H1 (cell line): ENCODE measurements around the gene PRSS23. TPM values are rescaled to one million over a fixed set of nuclear protein-coding genes. Genes with fewer than 3 reads are reported as not detected.

Source experiments
- CTCF ChIA-PET: fragments of 300-600 bp; sonication (Branson Sonifier 250); formaldehyde crosslinking; loops from one replicate; lab custom pipeline; 2021; ENCODE audit not compliant: partially characterized antibody; lab: Charles Lee
- POLR2A ChIA-PET: fragments of 300-600 bp; sonication (Branson Sonifier 250); formaldehyde crosslinking; loops from one replicate; lab custom pipeline; 2021; ENCODE audit warnings: inconsistent platforms; ENCODE audit not compliant: partially characterized antibody; lab: Charles Lee
- DNase-seq, 2 experiments: peaks; one replicate each; pipeline versions ENCODE4 v3.0.0 to v3.0.0-alpha.2; 2010 to 2022; ENCODE audit warnings: low spot score in 2 of 2, low read depth in 1 of 2, mixed read lengths in 1 of 2
- FAIRE-seq: peaks from 2 replicates; lab custom pipeline; 2011; peaks lifted over from hg19 to GRCh38; lab: Jason Lieb, UNC
- H2AFZ ChIP-seq: 2 replicates; pipeline ENCODE4 v1.8.1; 2012; ENCODE audit warnings: low read length, inconsistent platforms
- H2AK5ac ChIP-seq: 2 replicates; pipeline ENCODE4 v1.6.1; 2013; ENCODE audit warnings: low read depth, low read length
- H2BK120ac ChIP-seq: replicated peaks from 2 replicates; pipeline ENCODE3; 2013; ENCODE audit warnings: low read depth, low read length, inconsistent platforms
- H2BK12ac ChIP-seq: 2 replicates; pipeline ENCODE4 v1.6.1; 2013; ENCODE audit warnings: low read depth, low read length
- H2BK15ac ChIP-seq: 2 replicates; pipeline ENCODE4 v1.6.1; 2013; ENCODE audit warnings: low read length
- H2BK20ac ChIP-seq: 2 replicates; pipeline ENCODE4 v1.6.1; 2013; ENCODE audit warnings: low read length
- H2BK5ac ChIP-seq: 2 replicates; pipeline ENCODE4 v1.6.1; 2013; ENCODE audit warnings: low read depth, low read length
- H3K14ac ChIP-seq: 2 replicates; pipeline ENCODE4 v1.6.1; 2013; ENCODE audit warnings: inconsistent platforms; ENCODE audit not compliant: insufficient read length
- H3K18ac ChIP-seq: 2 replicates; pipeline ENCODE4 v1.6.1; 2013; ENCODE audit warnings: low read length; ENCODE audit errors: extremely low read depth
- H3K23ac ChIP-seq: 2 replicates; pipeline ENCODE4 v1.6.1; 2013; ENCODE audit warnings: inconsistent platforms; ENCODE audit not compliant: insufficient read length
- H3K23me2 ChIP-seq: 2 replicates; pipeline ENCODE4 v1.6.1; 2013; ENCODE audit warnings: low read depth, low read length
- H3K27ac ChIP-seq: 2 replicates; pipeline ENCODE4 v1.6.1; 2011; ENCODE audit warnings: low read depth, low read length, inconsistent platforms
- H3K27me3 ChIP-seq, 4 experiments: replicated peaks in 1 of 4; 1 replicate in 1 of 4; 2 replicates in 3 of 4; pipeline versions ENCODE4 v1.6.1 to v1.8.1; 2011 to 2013; ENCODE audit warnings: low read length in 3 of 4, mild to moderate bottlenecking in 3 of 4, inconsistent platforms in 2 of 4, mixed read lengths in 2 of 4, moderate library complexity in 1 of 4; ENCODE audit not compliant: control insufficient read depth in 3 of 4, insufficient read depth in 3 of 4; ENCODE audit errors: extremely low read depth in 1 of 4
- H3K36me3 ChIP-seq, 4 experiments: 2 replicates each; pipeline versions ENCODE4 v1.6.1 to v1.8.1; 2011 to 2013; ENCODE audit warnings: mild to moderate bottlenecking in 4 of 4, low read length in 3 of 4, moderate library complexity in 2 of 4, control low read depth in 1 of 4, inconsistent platforms in 1 of 4; ENCODE audit not compliant: insufficient read depth in 4 of 4, control insufficient read depth in 2 of 4
- H3K4ac ChIP-seq: replicated peaks from 2 replicates; pipeline ENCODE3; 2013; ENCODE audit warnings: low read length, low read depth, mixed read lengths, inconsistent platforms; ENCODE audit not compliant: insufficient read length
- H3K4me1 ChIP-seq, 4 experiments: replicated peaks in 1 of 4; 1 replicate in 1 of 4; 2 replicates in 3 of 4; pipeline versions ENCODE4 v1.6.1 to v1.8.1; 2011 to 2013; ENCODE audit warnings: low read length in 3 of 4, inconsistent platforms in 2 of 4, mixed read lengths in 1 of 4; ENCODE audit not compliant: insufficient read depth in 4 of 4, control insufficient read depth in 3 of 4
- H3K4me2 ChIP-seq, 2 experiments: 2 replicates each; pipeline versions ENCODE4 v1.6.1 to v1.8.1; 2011 to 2013; ENCODE audit warnings: low read depth in 2 of 2, low read length in 2 of 2, control low read depth in 1 of 2, inconsistent platforms in 1 of 2, mild to moderate bottlenecking in 1 of 2; ENCODE audit not compliant: insufficient read depth in 1 of 2
- H3K4me3 ChIP-seq, 4 experiments: fragments of 200-600, 300-600 bp in 1 of 4; sonication (generic), shearing (Covaris generic), sonication (Bioruptor Twin) in 1 of 4; 2 replicates each; pipeline versions ENCODE4 v1.5.1 to v1.8.1; 2011 to 2016; ENCODE audit warnings: low read length in 4 of 4, low read depth in 3 of 4, control low read depth in 2 of 4, inconsistent platforms in 2 of 4, mild to moderate bottlenecking in 2 of 4, mixed read lengths in 1 of 4, moderate library complexity in 1 of 4; ENCODE audit not compliant: insufficient read depth in 2 of 4; ENCODE audit errors: extremely low read depth in 1 of 4
- H3K56ac ChIP-seq: replicated peaks from 2 replicates; pipeline ENCODE3; 2013; ENCODE audit warnings: low read depth, mild to moderate bottlenecking, mixed read lengths, low read length, inconsistent platforms; ENCODE audit not compliant: insufficient read length
- H3K79me1 ChIP-seq: 2 replicates; pipeline ENCODE4 v1.6.1; 2013; ENCODE audit warnings: low read depth, low read length, control low read depth
- H3K79me2 ChIP-seq, 2 experiments: 2 replicates each; pipeline versions ENCODE4 v1.6.1 to v1.8.1; 2012 to 2013; ENCODE audit warnings: low read length in 2 of 2, mild to moderate bottlenecking in 2 of 2, inconsistent platforms in 1 of 2; ENCODE audit not compliant: insufficient read depth in 2 of 2, control insufficient read depth in 1 of 2
- H3K9ac ChIP-seq, 4 experiments: replicated peaks in 1 of 4; 1 replicate in 1 of 4; 2 replicates in 3 of 4; pipeline versions ENCODE4 v1.6.1 to v1.8.1; 2011 to 2013; ENCODE audit warnings: low read depth in 3 of 4, low read length in 3 of 4, control low read depth in 2 of 4, mild to moderate bottlenecking in 2 of 4, moderate library complexity in 2 of 4, inconsistent platforms in 1 of 4; ENCODE audit errors: extremely low read depth in 1 of 4
- H3K9me3 ChIP-seq, 2 experiments: 2 replicates each; pipeline versions ENCODE4 v1.6.1 to v1.8.1; 2012 to 2013; ENCODE audit warnings: mild to moderate bottlenecking in 2 of 2, moderate library complexity in 2 of 2, control low read depth in 1 of 2, inconsistent platforms in 1 of 2, low read depth in 1 of 2, low read length in 1 of 2, mixed read lengths in 1 of 2; ENCODE audit not compliant: insufficient read depth in 2 of 2
- H4K20me1 ChIP-seq, 2 experiments: replicated peaks in 1 of 2; 2 replicates each; pipeline versions ENCODE3 to v1.8.1; 2011 to 2013; ENCODE audit warnings: inconsistent platforms in 2 of 2, low read length in 2 of 2, mild to moderate bottlenecking in 1 of 2; ENCODE audit not compliant: insufficient read depth in 2 of 2, control insufficient read depth in 1 of 2
- H4K5ac ChIP-seq: 2 replicates; pipeline ENCODE4 v1.6.1; 2013; ENCODE audit warnings: low read length, low read depth, mixed read lengths, inconsistent platforms; ENCODE audit not compliant: insufficient read length
- H4K8ac ChIP-seq: 2 replicates; pipeline ENCODE4 v1.8.0; 2013; ENCODE audit warnings: mild to moderate bottlenecking, moderate library complexity, low read length, inconsistent platforms; ENCODE audit not compliant: insufficient read depth; ENCODE audit errors: extremely low read depth
- H4K91ac ChIP-seq: replicated peaks from 2 replicates; pipeline ENCODE3; 2013; ENCODE audit warnings: low read length, mixed read lengths, inconsistent platforms; ENCODE audit not compliant: insufficient read length
- CBX8 ChIP-seq: fragments of 300-800, 300-1000 bp; sonication (generic); IDR thresholded peaks from 2 replicates; pipeline ENCODE4 v1.7.1; 2016; ENCODE audit warnings: low read depth, low read length, borderline replicate concordance
- EZH2 ChIP-seq: fragments of 200-600 bp; sonication (generic); IDR thresholded peaks from 2 replicates; pipeline ENCODE4 v1.7.1; 2012; ENCODE audit warnings: low read depth, mild to moderate bottlenecking, moderate library complexity, low read length, inconsistent platforms; ENCODE audit not compliant: severe bottlenecking
- SP1 ChIP-seq: IDR thresholded peaks from 2 replicates; pipeline ENCODE4 v1.6.1; 2011; ENCODE audit warnings: low read depth, low read length
- TEAD4 ChIP-seq: IDR thresholded peaks from 2 replicates; pipeline ENCODE4 v1.6.1; 2012; ENCODE audit warnings: low read depth, low read length, inconsistent platforms, mixed read lengths
- WGBS, 2 experiments: shearing (Covaris generic) in 1 of 2; methylation state at CpG; one replicate each; pipeline versions ENCODE4 v1.1.6 to v1.1.7; 2013 to 2015; ENCODE audit warnings: low lambda C conversion rate in 2 of 2, mixed read lengths in 2 of 2, inconsistent platforms in 1 of 2, low coverage in 1 of 2, missing lambda C conversion rate in 1 of 2; ENCODE audit not compliant: insufficient replicate concordance in 2 of 2, insufficient coverage in 1 of 2, insufficient read length in 1 of 2; ENCODE audit errors: extremely low coverage in 1 of 2, missing lambda C conversion rate in 1 of 2; 5-methylcytosine and 5-hydroxymethylcytosine counted together
- polyA plus RNA-seq, 7 experiments: library from polyadenylated mRNA; depleted of rRNA in 3 of 7; stranded (reverse) in 5 of 7; unstranded in 2 of 7; fragments of >200 nt in 5 of 7; fragments of 200-250 nt in 2 of 7; gene quantifications; 1 replicate in 5 of 7; 2 replicates in 1 of 7; 4 replicates in 1 of 7; pipeline versions ENCODE4 v1.2.1 to v1.2.3, GENCODE V29; 2011 to 2013; ENCODE audit warnings: missing spikeins in 2 of 7, mixed read lengths in 2 of 7
- total RNA-seq: library from RNA; stranded (reverse); fragmentation: NEBNext Ultra II Directional; extraction: Animal tissue kit (Norgen Biotek cat#: 25700); gene quantifications from 2 replicates; pipeline ENCODE4 v1.2.1, GENCODE V29; 2021

Gene PRSS23
- total and polyA plus RNA-seq, 2 of the 8 experiments (the other 6 are each of a cell fraction or from before 2014, with no cell fraction given): 4.4 to 5.6 TPM

- H3K79me1 ChIP-seq: no peaks in the 10 kb centered on the region
- H3K18ac ChIP-seq: no peak overlapping the region
- no peak overlapping the region for H3K56ac ChIP-seq
- H2BK15ac ChIP-seq: no peak overlapping the region
- CTCF ChIA-PET: interaction anchor here (0.7 to 2.3 kb wide), 10 partner anchors 9 to 306 kb away, joined by 3 to 10 read pairs (median 3); no protein-coding TSS in a partner anchor
- H3K36me3 ChIP-seq: no peaks in the 10 kb centered on the region
- H4K5ac ChIP-seq: no peak overlapping the region
- no peak overlapping the region for H3K14ac ChIP-seq
- peaks cover 0 to 10% (median 7%) of the 10 kb centered on the region in 4 experiments; a peak in 5 of 7 replicates for H3K4me1 ChIP-seq
- no peak overlapping the region for H4K8ac ChIP-seq
- POLR2A ChIA-PET: no interaction called here
- no peak overlapping the region for H4K91ac ChIP-seq
- H2BK20ac ChIP-seq: no peak overlapping the region
- H3K27ac ChIP-seq: no peak overlapping the region
- H2AK5ac ChIP-seq: no peak overlapping the region
- H3K4me3 ChIP-seq: no peak overlapping the region
- no peak overlapping the region for H3K9ac ChIP-seq
- peaks cover 0 to 16% (median 13%) of the 10 kb centered on the region in 4 experiments; a peak in 4 of 7 replicates for H3K27me3 ChIP-seq
- no peak overlapping the region for H2BK5ac ChIP-seq
- 64% methylated on average over 5 of the region's 5 CpGs; no CpG with 5 or more reads in 1 of the 2 experiments for WGBS, 2 experiments
- DNase-seq: no peak
- no peak overlapping the region for H2BK12ac ChIP-seq
- FAIRE-seq: no peak
- no peak for TF ChIP-seq SP1
- no peak for TF ChIP-seq EZH2
- no peak for TF ChIP-seq TEAD4
- TF ChIP-seq CBX8: no peak
- TF ChIP-seq, all 59 proteins: peak for 0
- Histone ChIP-seq H3K4me2 (peak overlapping the region in 1 of 2 experiments; percentile 91; a peak in 1 of 4 replicates), H3K23me2 (peaks cover 10% of the 10 kb centered on the region; the same call in 1 of the 2 replicates), H4K20me1 (no peaks in the 10 kb centered on the region), H3K79me2 (no peaks in the 10 kb centered on the region), H3K9me3 (no peaks in the 10 kb centered on the region), H3K4ac (no peak overlapping the region), H2AFZ (no peak overlapping the region), H3K23ac (no peak overlapping the region), H2BK120ac (no peak overlapping the region)
Observed at GRCh38 chr11:86802146-86802545, 1.8 kb downstream of the PRSS23 start.
